CD4-positive, alpha-beta T cell treated with Interleukin-1 beta for 1 hour (primary cell): ENCODE measurements around the gene SMIM36.
"Not testable (repeated sequence)": the region's sequence is repeated elsewhere in the genome, so short reads cannot be mapped to it uniquely, and the experiment has no call there.

Experiments
- DNase-seq, 2 donors: peaks; one replicate each; pipeline ENCODE4 v3.0.0-alpha.2; 2020 to 2022

SMIM36 gene

GRCh38 chr17:55510986-55511721 is at the start of gene SMIM36:
Gene SMIM36 (minus strand): TSS chr17:55511452.
- no peak for DNase-seq

GRCh38 chr17:55555772-55556171 is 44.5 kb upstream of the SMIM36 start:
- no peak for DNase-seq

GRCh38 chr17:55549140-55549539 is 37.9 kb upstream of the SMIM36 start:
- peak in 1 of 2 donors; percentile 13 for DNase-seq

- no peak for DNase-seq
These were observed 35.9 kb upstream of the SMIM36 start for GRCh38 chr17:55546991-55547664.

GRCh38 chr17:55546481-55546880 is 35.2 kb upstream of the SMIM36 start:
- no peak for DNase-seq

- no peak for DNase-seq
These were observed 34.6 kb upstream of the SMIM36 start for GRCh38 chr17:55545806-55546205.

- no peak for DNase-seq
These were observed 32.5 kb upstream of the SMIM36 start for GRCh38 chr17:55543709-55544108.

- no peak for DNase-seq
These were observed 29.3 kb upstream of the SMIM36 start for GRCh38 chr17:55540414-55541091.

- no peak for DNase-seq
These were observed 25.0 kb upstream of the SMIM36 start for GRCh38 chr17:55536205-55536604.

- DNase-seq, result no peak
These were observed 22.4 kb upstream of the SMIM36 start for GRCh38 chr17:55533608-55534007.

- no peak for DNase-seq
These were observed 21.4 kb upstream of the SMIM36 start for GRCh38 chr17:55532670-55533069.

- no peak for DNase-seq
These were observed 19.9 kb upstream of the SMIM36 start for GRCh38 chr17:55531053-55531728.

GRCh38 chr17:55530064-55530463 is 18.8 kb upstream of the SMIM36 start:
- no peak for DNase-seq

GRCh38 chr17:55527540-55528118 is 16.4 kb upstream of the SMIM36 start:
- no peak for DNase-seq

- no peak for DNase-seq
These were observed 13.4 kb upstream of the SMIM36 start for GRCh38 chr17:55524440-55525220.

GRCh38 chr17:55523032-55523431 is 11.8 kb upstream of the SMIM36 start:
- DNase-seq, result not testable (repeated sequence)

GRCh38 chr17:55521186-55521585 is 9.9 kb upstream of the SMIM36 start:
- no peak for DNase-seq

GRCh38 chr17:55520402-55520801 is 9.2 kb upstream of the SMIM36 start:
- no peak for DNase-seq

- DNase-seq, result no peak
These were observed 7.3 kb upstream of the SMIM36 start for GRCh38 chr17:55518510-55518909.

- DNase-seq, result peak; percentile 50 to 71
These were observed 2.8 kb upstream of the SMIM36 start for GRCh38 chr17:55513885-55514590.

GRCh38 chr17:55507669-55508068 is 3.6 kb downstream of the SMIM36 start:
- DNase-seq, result not testable (repeated sequence)
